NCI-H524 (cell line): Measurements from ENCODE around the gene RAB29.
"Not testable (repeated sequence)": the region's sequence is repeated elsewhere in the genome, so short reads cannot be mapped to it uniquely, and the experiment has no call there.

Source experiments
- DNase-seq, 2 experiments: peaks; one replicate each; lab custom pipeline; 2025; lab: John Stamatoyannopoulos, UW

RAB29 gene

DNA sequence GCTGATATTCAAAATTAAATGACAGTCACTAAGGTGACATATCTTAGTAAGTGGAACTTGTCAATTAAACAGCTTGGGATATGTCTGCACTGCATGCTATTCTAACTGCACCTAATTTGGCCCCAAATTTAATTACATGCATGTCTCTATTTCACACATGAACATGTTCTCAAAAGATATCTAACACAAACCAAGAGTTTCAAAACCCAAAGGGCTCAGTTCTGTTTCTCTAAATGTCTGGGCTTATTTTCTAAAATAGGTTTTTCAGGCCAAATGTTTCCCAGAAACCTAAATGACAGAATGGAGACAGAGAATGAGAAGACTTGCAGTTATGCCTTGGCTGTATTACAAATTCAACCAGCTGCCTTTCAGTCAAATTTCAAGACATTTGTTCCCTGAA, 11.3 kb downstream of the RAB29 start:
- DNase-seq: no peak

DNA sequence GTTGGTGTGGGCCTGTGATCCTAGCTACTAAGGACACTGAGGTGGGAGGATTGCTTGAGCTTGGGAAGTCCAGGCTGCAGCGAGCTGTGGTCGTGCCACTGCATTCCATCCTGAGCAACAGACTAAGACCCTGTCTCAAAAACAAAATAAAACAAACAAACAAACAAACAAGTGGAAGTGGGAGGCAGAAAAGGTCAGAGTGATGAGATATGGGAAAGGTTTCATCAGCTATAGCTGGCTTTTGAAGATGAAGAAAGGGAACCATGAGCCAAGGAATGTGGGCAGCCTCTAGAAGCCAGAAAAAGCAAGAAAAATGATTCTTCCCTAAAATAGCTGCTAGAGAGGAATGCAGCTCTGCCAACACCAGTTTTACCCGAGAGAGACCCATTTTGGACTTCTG, 14.7 kb downstream of the RAB29 start:
- DNase-seq: no peak

DNA sequence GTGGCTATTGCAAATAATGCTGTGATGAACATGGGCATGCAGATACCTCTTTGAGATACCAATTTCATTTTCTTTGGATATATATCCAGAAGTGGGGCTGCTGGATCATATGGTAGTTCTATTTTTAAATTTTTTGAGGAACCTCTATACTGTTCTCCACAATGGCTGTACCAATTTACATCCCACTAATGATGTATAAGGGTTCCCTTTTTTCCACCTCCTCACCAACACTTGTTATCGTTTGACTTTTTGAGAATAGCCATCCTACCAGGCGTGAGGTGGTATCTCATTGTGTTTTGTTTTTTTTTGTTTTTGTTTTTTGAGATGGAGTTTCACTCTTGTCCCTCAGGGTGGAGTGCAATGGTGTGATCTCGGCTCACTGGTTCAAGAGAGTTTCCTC, 18.7 kb downstream of the RAB29 start:
- no peak for DNase-seq

DNA sequence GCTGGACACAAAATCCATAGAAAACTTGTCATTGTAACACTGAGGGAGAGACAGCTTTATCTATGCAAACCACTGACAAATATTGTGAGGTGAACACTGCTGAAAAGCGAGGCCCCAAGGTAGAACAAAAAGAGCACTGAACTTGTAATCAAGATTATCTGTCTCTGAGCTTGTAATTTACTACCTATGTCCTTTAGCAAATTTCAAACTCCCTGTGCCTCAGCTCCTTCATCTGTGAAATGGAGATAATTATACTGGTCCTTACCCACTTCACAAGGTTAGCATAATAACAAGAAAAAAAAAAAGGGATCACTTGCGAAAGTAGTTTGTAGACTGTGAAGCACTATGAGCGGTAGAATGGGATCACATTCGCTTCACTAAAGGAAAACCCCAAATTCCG, 20.4 kb downstream of the RAB29 start:
- DNase-seq: no peak

DNA sequence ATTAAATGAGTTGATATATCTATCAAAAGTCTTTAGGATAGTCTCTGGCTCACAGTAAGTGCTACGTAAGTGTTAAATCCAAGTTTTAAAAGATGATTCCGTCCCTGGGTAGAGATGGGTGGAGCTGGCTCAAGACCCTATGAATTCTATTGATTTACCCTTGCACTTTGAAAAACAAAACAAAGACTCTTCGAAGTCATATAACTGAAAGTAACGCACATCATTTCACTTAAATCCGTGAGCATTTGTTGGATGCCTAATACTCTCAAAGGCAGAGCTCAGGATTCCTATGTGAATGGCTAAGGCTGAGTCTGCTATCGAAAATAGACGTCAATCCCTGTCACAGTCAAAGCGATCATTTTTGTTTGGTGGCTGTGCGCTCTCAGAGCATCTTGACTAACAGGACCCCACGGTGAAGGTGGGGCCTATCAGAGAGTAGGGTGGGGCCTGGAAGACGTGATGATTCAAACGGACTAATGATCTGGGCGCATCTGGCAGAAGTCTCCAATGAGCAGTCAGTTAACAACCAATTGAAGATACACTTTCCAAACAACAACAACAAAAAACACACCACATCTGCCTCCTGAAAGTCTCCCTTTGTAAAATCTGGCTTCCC, 24.1 kb downstream of the RAB29 start:
- peak in 1 of 2 experiments; percentile 13 for DNase-seq

DNA sequence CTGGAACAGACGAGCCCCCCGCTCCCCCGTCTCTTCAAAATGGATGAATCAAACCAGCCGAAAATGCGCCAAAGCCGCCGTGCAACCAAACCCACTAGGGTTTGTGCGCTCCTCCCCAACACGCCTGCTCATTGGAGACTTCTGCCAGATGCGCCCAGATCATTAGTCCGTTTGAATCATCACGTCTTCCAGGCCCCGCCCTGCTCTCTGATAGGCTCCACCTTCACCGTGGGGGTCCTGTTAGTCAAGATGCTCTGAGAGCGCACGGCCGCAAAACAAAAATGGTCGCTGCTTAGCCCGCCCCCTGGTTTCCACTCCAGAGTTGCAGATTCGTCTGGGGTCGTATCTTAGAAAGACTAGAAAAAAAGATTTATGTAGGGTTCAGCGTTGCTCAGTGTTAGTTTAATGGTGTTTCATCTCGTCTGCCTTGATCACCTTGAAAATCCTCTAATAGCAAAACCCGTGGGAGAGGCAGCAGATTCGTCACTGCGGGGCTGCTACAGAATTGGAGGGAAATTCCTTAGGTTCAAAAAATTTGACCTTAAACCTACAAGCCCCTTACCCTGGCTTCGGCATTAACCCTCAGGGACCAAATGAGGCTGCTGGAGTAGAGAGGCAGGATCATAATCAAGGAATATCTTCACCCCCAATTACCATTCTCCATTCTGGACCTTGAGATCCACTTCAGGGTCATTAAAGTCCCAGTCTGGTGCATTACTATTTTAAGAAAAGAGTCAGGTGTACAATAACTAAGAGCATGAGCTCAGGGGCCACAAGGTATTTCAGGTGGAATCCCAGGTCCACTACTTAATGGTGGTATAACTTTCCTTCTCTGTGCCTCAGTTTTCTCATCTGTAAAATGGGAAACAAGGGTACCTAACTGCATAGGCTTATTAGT, 24.9 kb downstream of the RAB29 start, which contains the start of gene NUCKS1:
TSS of gene NUCKS1 (minus strand) at position 45 of the 898 bp plus-strand sequence. CDS start 209 bp downstream, outside the sequence.
- DNase-seq: peak; percentile 96 to 99

DNA sequence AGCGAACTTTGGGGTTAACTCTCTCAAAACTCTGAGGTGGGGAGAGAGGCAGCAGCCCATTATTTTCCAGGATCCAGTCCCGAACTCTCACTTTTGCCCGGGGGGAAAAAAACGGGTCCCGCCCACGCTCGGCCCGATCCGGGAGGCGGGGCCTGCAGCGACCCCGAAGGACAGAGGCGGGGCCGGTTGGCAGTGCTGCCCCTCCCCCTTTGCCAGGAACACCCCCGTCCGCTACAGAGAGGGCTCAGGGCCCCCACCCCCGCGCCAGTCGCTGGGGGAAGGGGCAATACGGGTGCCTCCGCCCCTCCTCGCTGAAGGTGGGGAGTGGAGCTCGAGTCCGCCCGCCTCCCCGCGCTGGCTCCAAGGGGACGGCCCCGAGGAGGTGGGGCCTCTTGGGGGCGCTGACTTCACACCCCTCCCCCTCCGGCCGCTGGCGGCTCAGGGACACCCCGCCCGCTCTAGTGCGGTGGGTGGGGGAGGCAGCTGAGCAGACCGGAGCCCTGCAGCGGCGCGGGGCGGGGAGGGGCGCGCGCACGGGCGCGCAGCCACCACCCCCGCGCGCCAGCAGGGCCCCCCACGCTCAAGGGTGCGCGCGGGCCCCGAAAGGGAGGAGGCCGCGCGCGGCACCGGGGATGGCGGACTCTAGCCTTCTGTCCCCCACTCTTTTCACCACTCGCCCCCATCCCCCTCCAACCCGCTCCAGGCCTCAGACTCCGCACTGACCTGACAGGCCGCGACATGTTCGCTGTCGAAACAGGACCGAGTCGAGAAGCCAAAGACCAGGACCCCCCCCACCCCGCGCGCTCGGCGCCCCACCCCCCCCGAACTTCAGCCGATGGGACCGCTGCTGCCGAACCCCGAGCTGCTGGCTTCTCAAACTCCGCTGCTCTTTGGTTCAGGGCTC, 25.8 kb downstream of the RAB29 start:
- peak; percentile 75 to 90 for DNase-seq

DNA sequence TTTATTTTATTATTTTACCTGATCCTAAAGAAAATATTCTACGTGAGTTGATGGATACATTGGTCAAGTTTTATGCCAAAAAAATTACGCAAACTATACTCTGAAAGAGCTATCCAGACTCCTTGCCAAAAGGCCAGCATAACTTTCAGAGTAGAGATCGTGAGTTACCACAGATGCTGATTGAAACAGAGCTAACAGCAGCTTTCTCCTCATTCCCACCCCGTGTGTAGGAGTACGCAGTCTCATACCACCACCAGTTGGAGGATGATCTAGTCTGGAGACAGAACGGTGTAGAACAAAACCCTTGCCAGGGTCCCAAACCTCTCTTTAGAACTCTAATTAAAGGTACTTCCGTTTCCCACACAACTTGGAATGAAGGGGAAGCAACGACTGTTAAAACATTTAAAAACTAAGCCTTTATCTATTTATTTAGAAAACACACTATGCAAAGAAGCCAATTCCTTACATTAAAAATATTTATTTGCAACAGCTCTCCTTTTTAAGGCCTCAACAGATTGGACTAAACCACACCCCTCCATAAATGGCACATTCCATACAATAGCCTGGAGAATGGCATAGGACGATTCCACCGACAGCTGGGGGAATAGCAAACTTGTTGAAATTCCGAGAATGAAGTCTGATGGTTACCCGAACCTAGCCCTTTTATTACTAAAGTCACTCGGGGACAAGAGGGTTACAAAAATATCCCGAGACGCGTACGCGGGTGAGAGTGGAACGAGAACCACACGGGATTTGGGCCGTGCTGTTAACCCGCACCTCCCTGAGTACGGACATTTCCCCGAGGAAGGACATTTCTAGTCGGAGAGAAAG, 26.7 kb downstream of the RAB29 start:
- DNase-seq: peak in 1 of 2 experiments; percentile 53

DNA sequence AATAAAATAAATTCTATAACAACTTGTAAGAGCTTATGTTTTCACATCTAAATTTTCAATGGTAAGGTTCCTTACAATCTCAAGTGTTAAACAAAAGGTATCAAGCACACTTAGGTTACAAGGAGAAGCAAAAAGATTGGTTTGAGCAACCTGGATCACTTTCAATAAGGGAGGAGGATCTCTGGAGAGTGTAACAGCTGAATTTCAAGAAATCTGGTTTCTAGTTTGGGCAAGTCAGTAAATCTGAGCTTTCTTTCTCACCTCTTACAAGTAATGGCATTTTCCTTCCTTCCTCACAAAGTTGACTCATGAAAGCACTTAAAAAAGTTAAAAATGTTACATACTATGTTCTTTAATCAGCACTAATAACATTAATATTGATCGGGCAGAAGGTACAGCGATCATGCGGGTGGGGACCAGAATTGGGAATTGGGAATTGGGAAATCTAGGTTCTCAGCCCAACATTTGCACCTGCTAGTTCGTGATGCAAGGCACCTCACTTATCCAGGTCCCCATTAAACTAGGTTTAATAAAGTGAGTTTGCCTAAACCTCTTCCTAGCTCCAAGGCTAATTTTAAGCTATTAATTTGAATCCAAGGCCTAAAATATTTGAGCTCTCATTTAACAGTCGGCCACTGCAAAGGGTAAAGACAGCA, 28.4 kb downstream of the RAB29 start:
- DNase-seq: no peak

DNA sequence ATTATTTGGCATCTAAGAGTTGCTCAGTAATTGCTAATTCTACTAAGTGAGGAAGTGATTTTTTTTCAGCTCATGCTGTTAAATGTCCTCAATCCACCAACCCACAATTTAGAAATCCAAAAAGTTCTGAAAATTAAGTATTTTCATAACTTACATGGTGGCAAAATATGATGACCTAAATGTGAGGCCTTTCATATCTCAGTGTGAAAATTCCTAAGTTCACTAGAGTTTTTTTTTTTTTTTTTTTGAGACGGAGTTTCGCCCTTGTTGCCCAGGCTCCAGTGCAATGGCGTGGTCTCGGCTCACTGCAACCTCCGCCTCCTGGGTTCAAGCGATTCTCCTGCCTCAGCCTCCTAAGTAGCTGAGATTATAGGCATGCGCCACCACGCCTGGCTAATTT, 30.9 kb downstream of the RAB29 start:
- DNase-seq: no peak

DNA sequence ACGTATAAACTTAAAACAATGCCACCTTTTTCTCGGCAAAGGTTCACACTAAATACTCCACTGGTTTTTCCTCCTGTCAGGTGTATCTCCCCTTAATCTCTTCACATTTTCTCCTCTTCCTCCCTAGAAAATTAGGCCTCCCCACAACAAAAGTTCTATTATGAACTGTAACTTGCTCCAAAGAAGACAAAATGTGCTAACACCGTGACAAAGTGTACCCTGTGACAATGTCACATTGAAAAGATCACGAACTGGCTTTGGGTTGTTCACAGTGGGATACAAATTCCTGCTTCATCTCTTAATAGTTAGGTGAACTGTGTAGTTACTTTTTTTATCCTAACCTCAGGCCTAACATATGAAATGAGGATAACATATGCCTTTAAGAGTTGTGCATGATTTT, 31.3 kb downstream of the RAB29 start:
- DNase-seq: no peak

DNA sequence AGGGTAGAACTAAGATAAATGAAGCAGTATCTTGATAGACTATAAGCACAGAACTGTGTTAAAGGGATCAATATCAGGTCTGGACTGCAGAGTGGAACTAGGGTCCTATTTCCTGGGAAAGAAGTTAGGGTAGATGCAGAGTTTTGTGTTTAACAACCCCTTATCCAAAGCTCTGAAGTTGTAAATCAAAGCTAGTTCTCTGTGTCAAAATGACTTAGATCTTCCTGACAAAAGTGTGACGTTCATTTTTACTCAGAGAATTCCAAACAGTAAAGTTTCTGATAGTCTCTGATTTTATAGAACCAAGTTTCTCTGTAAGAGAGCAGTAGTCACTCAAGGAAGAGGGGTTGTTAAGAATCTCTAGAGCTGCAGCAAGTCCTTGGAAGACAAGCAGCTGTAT, 33.6 kb downstream of the RAB29 start:
- no peak for DNase-seq

DNA sequence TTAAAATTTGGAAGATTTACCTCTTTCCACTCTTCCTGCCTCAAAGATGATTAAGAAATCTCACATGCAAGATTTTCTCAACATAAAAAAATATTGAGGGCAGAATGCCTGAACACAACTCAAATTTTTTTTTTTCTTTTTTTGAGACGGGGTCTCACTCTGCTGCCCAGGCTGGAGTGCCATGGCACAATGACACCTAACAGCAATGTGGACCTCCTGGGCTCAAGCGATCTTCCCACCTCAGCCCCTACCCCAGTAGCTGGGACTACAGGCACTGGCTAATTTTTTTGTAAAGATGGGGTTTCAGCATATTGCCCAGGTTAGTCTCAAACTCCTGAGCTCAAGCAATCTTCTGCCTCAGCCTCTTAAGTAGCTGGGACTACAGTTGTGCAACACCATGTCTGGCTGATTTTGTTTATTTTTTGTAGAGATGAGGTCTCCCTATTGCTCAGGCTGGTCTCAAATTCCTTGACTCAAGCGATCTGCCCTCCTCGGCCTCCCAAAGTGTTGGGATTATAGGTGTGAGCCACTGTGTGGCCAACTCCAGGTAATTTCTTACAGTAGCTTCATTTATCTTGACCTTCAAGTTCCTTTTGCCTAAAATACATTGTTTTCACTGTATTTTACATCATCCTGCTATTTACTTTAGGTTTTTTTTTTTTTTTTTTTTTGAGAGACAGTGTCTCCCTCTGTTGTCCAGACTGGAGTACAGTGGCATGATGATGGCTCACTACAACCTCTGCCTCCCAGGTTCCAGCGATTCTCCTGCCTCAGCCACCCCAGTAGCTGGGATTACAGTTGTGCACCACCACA, 35.7 kb downstream of the RAB29 start:
- DNase-seq: no peak

DNA sequence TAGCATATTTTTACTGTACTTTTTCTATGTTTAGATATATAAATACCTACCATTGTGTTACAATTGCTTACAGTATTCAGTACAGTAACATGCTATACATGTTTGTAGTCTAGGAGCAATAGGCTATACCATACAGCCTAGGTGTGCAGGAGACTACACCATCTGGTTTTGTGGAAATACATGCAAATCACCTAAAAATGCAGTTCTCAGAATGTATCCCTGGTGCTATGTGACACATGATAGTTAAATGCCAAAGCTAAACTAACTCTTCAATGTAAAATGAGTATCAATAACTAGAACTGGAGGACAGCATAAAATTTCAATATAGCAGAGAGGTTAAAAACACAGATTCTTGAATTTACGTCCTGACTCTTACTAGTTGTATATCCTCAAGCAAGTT, 40.1 kb downstream of the RAB29 start:
- DNase-seq: no peak

DNA sequence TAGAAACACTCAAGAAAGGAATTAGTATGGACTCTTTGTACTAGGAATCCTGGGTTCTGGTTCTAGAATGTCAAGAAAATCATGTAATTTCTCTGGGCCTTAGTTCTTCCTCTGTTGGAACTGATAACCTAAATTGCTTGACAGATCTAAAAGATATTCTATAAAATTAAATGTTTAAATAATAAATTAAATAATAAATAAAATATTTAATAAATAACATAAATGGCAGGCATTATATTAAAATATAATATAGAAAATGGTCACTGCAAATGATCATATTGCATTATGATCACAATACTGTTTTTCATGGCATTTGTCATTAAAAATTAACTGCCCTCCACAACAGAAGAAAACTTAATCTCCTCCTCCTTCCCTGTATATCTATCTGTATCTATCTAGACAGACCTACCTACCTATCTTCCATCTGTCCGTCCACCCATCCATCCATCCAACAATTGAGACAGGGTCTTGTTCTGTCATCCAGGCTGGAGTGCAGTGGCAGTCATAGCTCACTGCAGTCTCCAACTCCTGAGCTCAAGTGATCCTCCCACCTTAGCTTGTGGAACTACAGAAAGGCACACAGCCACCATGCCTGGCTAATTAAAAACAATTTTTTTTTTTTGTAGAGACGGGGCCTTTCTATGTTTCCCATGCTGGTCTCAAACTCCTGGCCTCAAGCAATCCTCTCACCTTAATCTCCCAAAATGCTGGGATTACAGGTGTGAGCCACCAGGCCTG, 41.7 kb downstream of the RAB29 start:
- DNase-seq: no peak

DNA sequence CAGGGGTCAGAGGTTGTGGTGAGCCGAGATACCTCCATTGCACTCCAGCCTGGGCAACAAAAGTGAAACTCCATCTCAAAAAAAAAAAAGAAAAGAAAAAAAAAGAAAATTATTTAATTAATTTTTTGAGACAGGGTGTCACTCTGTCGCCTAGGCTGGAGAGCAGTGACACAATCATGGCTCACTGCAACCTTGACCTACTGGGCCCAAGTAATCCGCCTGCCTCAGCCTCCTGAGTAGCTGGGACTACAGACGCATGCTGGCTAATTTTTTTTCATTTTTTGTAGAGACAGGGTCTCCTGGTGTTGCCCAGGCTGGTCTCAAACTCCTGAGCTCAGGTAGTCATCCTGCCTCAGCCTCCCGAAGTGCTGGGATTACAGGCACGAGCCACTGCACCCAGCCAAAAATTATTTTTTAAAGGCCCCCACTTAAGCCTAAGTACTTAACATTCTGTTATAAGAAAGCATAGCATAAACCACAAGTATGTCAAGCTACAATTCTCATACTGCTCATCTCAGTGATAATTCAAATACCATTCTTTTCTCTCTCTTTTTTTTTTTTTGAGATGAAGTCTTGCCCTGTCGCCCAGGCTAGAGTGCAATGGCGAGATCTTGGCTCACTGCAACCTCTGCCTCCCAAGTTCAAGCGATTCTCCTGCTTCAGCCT, 45.2 kb downstream of the RAB29 start:
- DNase-seq: no peak

DNA sequence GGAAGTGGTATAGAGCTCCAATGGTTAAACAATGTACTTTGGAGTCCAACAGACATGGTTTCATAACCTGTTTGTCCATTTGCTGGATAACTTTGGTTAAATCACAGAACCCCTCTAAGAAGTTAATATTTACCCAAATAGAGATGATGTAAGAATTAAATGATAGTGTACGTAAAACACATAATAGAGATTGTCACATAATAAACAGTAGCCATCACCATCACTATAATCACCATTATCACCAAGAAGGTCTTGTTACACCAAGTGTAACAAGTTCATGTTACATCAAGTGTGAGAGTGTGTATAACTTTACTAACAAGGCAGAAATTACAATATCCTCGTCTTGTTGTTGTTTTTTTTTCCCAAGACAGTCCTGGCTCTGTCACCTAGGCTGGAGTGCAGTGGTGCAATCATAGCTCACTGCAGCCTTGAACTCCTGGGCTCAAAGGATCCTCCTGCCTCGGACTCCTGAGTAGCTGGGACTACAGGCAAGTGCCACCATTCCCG, 48.6 kb downstream of the RAB29 start:
- DNase-seq: no peak

DNA sequence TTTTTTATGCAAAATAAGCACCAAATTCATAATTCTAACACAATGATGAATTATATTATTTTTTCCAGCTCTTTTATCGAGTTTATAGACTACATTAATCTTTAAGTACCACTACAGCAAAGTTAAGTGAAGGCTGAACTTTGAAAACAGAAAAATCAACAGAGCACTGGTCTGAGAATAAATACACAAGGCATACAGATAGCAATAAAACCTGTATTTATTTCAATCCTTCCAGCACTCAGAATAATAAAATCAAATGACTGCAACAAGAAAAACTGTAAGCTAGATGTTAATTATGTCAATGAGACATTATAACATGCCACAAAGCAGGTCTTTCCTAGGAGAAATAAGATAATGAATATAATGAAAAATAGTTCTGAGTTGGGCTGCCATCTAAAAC, 49.8 kb downstream of the RAB29 start:
- DNase-seq: no peak

DNA sequence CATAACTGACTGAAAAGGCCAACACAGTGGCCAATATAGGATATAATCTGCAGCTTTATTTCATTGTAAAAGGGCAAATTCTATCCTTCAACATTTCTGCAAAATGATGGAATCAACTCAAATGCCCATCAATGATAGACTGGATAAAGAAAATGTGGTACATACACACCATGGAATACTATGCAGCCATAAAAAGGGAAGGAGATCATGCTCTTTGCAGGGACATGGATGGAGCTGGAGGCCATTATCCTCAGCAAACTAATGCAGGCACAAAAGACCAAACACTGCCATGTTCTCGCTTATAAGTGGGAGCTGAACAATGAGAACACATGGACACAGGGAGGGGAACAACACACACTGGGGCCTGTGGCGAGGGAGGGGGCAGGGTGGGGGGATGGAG, 54.5 kb downstream of the RAB29 start:
- not testable (repeated sequence) for DNase-seq
